Peyer's patch (tissue), 4 donors: ENCODE measurements around the gene A1CF.

Source experiments
- CTCF ChIP-seq, 6 experiments: fragments of 450-650 bp in 4 of 6; fragments of 200-600 bp in 2 of 6; sonication (generic) in 1 of 6; IDR thresholded peaks; one replicate each; pipeline ENCODE4 v1.5.1; 2017 to 2019; ENCODE audit warnings: antibody characterized with exemption in 6 of 6, mild to moderate bottlenecking in 3 of 6, moderate library complexity in 1 of 6
- POLR2A ChIP-seq, 2 donors: fragments of 450-650 bp; IDR thresholded peaks; one replicate each; pipeline ENCODE4 v1.5.1; 2017; ENCODE audit warnings: antibody characterized with exemption in 2 of 2, mild to moderate bottlenecking in 2 of 2, moderate library complexity in 2 of 2

GRCh38 chr10:50794490-50794889 is 90.9 kb downstream of the A1CF start:
- no peak for TF ChIP-seq POLR2A (IDR thresholded peaks at IDR 0.05)
- no peak for TF ChIP-seq CTCF (IDR thresholded peaks at IDR 0.05)
